RPMI7951 (cell line): ENCODE results near the gene NDST1. TPM values are rescaled to one million over a fixed set of nuclear protein-coding genes. Genes with fewer than 3 reads are reported as not detected.

Experiments
- DNase-seq: peaks from one replicate; pipeline ENCODE4 v3.0.0-alpha.2; 2012; ENCODE audit warnings: low read depth
- total RNA-seq: library from RNA; depleted of rRNA; stranded (reverse); fragments of >200 nt; shearing (Covaris generic); gene quantifications from 2 replicates; pipeline ENCODE4 v1.2.3, GENCODE V29; 2014

NDST1 gene
- total RNA-seq, 1 experiment from 2014 or later, result 18.5 TPM

DNA sequence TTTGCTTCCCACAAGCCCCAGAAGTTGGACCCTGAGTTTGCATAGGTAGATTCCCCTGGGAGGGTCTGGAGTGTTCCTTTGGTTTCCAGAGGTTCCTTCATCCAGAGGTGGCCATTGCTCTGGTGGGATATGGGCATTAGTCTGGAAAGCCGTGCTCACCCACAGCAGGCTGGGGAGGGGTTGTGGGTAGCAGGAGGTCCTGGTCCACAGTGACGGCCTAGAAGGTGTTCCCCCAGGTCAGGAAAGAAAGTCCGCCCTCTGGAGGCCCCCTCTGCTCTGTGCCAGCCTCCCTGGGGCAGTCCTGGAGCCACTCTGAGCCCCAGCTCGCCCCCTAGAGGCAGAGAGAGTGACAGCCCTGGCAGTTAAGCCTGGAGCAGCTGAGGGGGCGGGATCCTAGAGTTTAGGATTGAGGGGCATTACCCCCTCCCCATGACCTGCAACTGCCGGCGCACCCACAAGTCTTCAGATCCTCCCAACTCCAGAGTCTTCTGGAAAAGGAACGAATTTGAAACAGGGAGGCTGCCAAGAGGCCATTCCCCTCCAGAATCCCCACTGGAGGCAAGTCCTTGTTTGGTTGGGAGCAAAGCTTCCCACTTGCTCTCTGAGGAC, 36.8 kb downstream of the NDST1 start:
- peak; percentile 53 for DNase-seq

DNA sequence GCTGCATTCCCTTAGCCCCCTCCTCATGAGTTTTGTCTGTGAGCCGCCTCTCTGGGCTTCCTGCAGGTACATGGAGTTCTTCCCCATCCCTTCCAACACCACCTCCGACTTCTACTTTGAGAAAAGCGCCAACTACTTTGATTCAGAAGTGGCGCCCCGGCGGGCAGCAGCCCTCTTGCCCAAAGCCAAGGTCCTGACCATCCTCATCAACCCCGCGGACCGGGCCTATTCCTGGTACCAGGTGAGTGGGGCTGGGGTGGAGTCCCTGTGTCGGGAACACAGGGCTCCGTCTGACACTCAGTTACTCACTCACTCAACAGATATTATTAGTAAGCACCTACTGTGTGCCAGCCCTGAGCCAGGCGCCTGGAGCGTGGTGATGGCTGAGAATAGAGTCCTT, 37.3 kb downstream of the NDST1 start:
- DNase-seq, result no peak

GRCh38 chr5:150548123-150548522, 40.2 kb downstream of the NDST1 start:
- DNase-seq, result no peak

DNA sequence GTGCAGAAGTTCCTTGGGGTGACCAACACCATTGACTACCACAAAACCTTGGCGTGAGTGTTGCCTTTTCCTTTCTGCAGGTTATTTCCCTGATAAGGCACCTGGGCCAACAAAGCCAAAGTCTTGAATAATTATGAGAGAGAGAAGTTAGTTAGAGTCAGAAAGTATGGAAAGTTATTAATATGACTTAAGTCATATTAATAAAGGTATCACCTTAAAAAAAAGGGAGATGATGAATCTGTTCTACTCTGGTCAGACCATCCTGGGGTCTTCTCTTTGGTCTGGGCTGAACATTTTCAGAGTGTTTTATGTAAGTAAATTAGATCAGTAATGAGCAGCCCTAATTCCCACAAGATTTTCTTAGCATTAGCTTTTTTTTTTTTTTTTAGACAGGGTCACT, 41.8 kb downstream of the NDST1 start:
- no peak for DNase-seq

GRCh38 chr5:150550286-150550685, 42.4 kb downstream of the NDST1 start:
- DNase-seq, result no peak

DNA sequence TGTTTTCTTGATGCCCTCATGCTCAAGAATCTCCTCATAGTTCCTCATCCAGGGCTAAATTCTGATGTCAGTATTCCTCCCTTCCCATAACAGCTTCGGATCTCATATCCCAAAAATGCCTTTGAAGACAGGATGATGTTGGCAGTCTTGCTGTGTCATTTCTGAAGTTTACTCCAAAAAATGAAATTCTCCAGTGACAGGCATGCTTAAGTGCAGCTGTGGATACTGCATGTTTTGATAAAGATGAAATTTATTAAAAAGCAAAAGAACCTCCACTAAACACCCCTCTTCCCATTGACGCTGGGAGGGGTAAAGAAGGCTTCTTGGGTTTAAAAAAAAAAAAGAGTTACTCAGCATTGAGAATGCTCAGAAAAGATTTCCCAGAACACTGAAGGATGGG, 43.1 kb downstream of the NDST1 start:
- DNase-seq, result no peak

DNA sequence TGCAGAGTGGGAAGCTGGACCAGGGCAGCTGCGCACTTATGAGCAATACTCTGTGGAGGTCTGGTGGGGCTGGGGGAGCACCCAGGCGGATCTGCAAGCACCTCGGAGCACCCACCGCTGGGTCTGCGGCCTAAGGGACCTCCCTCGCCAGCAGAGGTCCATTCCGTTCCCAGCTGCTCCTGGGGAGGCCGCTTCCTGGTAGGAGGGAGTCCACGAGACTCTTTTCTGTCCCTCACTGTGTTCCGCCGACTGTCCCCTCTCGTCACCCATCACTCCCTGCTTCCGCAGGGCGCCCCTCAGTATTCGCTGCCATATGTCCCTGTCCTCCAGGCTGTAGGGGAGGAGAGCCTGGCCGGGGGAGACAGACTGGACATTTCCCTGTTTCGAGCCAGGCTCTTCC, 45.5 kb downstream of the NDST1 start:
- no peak for DNase-seq

DNA sequence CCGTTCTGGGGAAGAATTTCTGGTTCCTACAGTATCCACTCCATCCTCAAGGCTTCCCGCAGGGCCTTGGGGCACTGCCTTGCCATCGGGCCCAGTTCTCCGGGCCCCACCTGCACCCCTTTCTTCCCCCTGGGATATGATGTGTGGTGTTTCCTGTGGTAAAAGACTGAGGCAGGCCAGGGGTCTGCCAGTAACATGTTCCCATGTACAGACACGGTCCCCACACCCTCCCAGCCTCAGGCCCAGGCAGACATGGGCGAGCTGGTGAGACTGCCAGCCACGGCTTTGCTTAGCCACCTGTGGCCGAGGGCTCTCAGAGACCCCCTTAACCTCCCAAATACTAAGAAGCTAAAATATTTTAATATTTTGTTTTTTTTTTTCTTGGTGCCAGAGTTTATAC, 46.0 kb downstream of the NDST1 start:
- no peak for DNase-seq

- DNase-seq, result no peak
Observed at GRCh38 chr5:150554857-150555256, 46.9 kb downstream of the NDST1 start.

GRCh38 chr5:150556106-150556505, 48.2 kb downstream of the NDST1 start:
- DNase-seq, result no peak

DNA sequence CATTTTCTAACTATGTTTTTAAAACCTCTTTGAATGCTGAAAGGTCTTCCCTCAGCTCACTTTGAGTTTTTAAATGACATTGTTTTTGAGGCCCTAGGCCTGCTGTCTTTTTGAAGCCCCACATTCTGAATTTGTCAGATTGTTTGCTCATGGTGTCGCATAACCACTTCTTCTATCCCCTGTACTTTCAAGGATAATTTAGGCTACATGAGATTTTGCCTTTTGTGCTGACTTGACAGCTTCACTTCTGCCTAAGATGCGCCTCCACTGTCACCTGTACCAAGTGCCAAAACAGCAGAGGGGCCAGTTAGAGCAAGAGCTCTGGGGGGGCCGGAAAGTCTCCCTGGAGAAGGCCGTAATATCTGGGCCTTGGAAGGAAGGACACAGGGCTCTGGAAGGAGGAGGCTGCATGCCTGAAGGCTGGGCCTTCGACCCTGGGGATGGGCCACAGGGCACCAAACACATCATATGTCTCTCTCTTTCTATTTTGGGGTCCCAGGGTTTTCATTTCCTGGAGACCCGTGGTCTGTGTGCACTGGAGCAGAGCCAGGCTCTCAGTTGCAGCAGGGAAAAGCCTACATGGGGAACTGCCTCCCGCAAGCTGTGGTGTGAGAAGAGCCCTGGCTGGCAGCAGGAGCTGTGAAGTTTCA, 49.1 kb downstream of the NDST1 start:
- DNase-seq, result no peak

GRCh38 chr5:150557509-150557872, 49.6 kb downstream of the NDST1 start:
- DNase-seq, result no peak

- no peak for DNase-seq
Observed at GRCh38 chr5:150558088-150558621, 50.2 kb downstream of the NDST1 start.

DNA sequence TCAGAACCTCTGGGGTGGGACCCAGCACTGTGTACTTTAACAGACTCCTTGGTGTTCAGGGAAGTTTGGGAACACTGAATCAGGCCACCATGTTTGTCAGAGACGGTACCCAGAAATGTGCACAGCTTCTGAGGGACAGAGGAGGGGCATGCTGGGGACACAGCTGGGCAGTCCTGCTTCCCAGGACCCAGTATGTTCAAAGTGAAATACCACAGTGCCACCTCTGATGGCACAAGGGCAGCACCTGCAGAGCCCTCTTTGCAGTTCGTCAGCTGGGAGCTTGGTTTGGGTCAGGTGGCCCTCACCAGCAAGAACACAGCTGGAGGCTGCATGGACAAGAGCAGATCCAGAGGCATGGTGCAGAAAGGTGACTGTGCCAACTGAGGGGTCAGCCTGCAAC, 51.2 kb downstream of the NDST1 start:
- no peak for DNase-seq

DNA sequence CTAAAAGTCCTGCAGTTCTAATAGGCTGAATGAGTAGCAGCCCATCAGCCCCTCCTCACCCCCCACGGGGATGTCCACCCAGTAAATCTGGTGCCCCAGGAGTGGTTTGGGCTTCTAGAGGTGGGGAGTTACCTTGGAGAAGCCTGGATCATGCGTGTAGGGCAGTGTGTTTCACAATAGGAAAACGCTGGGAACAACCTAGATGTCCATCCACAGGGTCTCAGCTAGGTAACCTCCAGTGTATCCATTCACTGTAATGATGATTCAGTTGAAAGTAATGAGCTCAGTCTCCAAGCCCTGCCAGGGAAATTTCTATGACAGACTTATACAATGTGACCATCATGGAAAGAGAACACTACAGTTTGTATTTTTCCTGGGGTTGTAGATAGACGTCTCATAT, 51.8 kb downstream of the NDST1 start:
- no peak for DNase-seq

- DNase-seq, result peak; percentile 73
Observed at GRCh38 chr5:150560401-150561191, 52.7 kb downstream of the NDST1 start.

DNA sequence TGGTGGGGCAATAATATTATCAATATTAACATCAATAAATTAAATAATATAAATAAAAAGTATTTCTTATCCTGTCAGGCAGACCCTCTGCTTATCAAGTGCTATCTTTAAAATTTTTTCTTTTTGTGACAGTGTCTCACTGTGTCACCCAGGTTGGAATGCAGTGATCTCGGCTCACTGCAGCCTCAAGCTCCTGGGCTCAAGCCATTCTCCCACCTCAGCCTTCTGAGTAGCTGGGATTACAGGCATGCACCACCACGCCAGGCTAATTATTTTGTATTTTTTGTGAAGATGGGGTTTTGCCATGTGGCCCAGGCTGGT, 53.2 kb downstream of the NDST1 start:
- no peak for DNase-seq

- no peak for DNase-seq
Observed at GRCh38 chr5:150561571-150562275, 53.8 kb downstream of the NDST1 start.

GRCh38 chr5:150562832-150563231, 54.9 kb downstream of the NDST1 start:
- DNase-seq, result peak; percentile 68

- DNase-seq, result no peak
Observed at GRCh38 chr5:150565868-150566267, 57.9 kb downstream of the NDST1 start.

GRCh38 chr5:150567031-150567717, 59.2 kb downstream of the NDST1 start:
- peak; percentile 68 for DNase-seq

DNA sequence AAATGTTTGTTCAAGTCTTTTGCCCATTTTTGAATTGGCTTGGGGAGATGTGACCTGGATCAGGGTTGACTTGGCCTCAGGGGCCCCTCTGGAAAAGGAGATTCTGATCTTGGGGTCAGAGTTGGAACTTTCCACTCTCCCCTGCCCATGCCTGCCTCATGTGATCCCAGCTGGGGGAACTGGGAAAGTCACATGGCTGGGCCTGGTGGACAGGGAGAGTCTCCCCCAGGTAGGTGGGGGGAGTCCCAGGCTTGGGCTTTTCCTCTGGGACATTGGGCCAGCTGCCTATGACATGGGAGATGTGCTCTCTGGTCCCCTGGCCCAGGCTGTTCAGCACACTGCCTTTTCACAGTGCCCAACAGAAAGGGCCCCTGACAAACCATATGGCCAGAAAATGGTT, 60.7 kb downstream of the NDST1 start:
- no peak for DNase-seq
